Measurements from ENCODE around the gene CDK1. TPM values are rescaled to one million over a fixed set of nuclear protein-coding genes. Genes with fewer than 3 reads are reported as not detected.

CDK1 gene
- total RNA-seq, 1 experiment from 2014 or later, result 78.9 TPM

DNA sequence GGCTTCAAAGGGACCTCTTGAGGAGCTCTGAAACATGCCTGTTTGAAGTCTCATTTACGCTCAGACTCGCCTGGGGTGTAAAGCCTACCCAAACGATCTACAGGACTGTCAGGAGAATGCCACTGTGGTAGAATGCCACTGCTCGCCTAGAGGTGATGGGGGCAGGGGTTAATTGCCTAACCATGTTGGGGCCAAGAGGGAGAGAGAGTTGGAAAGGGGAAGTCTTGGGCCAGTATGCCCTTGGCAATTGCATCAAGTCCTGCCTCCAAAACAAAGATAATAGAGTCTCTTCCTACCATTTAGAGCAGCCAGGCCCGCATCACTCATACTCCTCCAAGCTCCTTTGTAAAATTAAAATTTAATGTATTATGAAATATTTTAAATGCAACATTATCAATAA, 25.2 kb downstream of the CDK1 start:
- no peak overlapping the region for H3K23ac ChIP-seq (ENCODE audit: insufficient read length, low read depth, low read length)
- no peak overlapping the region for H4K91ac ChIP-seq (ENCODE audit: insufficient read length, low read depth, low read length)
- Mint-ChIP-seq H3K4me1 (peaks cover 2 to 15% of the 10 kb centered on the region in 2 experiments), H3K9me3 (no peaks in the 10 kb centered on the region), H3K27me3 (ENCODE audit: low read depth) (no peaks in the 10 kb centered on the region), H3K36me3 (ENCODE audit: insufficient read depth in 1 of 3, low read depth in 3 of 3) (peaks cover 0 to 4% (median 4%) of the 10 kb centered on the region in 3 experiments; a peak in 2 of 7 replicates), H3K27ac (no peak overlapping the region), H3K4me3 (no peak overlapping the region)
- no peak overlapping the region for H4K8ac ChIP-seq (replicated peaks; ENCODE audit: insufficient read length, low read depth, low read length)
- no peaks in the 10 kb centered on the region for H4K20me1 ChIP-seq (ENCODE audit: control insufficient read depth, insufficient read depth, insufficient read length)
- no peak overlapping the region for H3T11ph ChIP-seq (ENCODE audit: low read length)
- H3K4me2 ChIP-seq (ENCODE audit: insufficient read depth, insufficient read length, low read length), result no peak overlapping the region
- no peak overlapping the region for H2BK120ac ChIP-seq (ENCODE audit: low read depth, low read length, poor library complexity, severe bottlenecking)
- no peak overlapping the region for H2BK5ac ChIP-seq (ENCODE audit: insufficient read length, low read length)
- no peaks in the 10 kb centered on the region for H3K23me2 ChIP-seq (ENCODE audit: insufficient read length, low read depth, low read length, poor library complexity, severe bottlenecking)
- H2AFZ ChIP-seq (ENCODE audit: low read length), result no peak overlapping the region
- no peak overlapping the region for H3K56ac ChIP-seq (ENCODE audit: insufficient read length, low read depth, low read length)
- no peak overlapping the region for H2BK15ac ChIP-seq (ENCODE audit: low read depth, low read length)
- no peak overlapping the region for H3K18ac ChIP-seq (ENCODE audit: insufficient read length, low read depth, low read length)
- no peak overlapping the region for H2BK12ac ChIP-seq (ENCODE audit: insufficient read length, low read depth, low read length)
- no CpG with 5 or more reads among the region's 5 CpGs for WGBS (ENCODE audit: extremely low coverage, insufficient read length, low lambda C conversion rate)
- TF ChIP-seq, protein P1, sequence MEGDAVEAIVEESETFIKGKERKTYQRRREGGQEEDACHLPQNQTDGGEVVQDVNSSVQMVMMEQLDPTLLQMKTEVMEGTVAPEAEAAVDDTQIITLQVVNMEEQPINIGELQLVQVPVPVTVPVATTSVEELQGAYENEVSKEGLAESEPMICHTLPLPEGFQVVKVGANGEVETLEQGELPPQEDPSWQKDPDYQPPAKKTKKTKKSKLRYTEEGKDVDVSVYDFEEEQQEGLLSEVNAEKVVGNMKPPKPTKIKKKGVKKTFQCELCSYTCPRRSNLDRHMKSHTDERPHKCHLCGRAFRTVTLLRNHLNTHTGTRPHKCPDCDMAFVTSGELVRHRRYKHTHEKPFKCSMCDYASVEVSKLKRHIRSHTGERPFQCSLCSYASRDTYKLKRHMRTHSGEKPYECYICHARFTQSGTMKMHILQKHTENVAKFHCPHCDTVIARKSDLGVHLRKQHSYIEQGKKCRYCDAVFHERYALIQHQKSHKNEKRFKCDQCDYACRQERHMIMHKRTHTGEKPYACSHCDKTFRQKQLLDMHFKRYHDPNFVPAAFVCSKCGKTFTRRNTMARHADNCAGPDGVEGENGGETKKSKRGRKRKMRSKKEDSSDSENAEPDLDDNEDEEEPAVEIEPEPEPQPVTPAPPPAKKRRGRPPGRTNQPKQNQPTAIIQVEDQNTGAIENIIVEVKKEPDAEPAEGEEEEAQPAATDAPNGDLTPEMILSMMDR (conservative IDR thresholded peaks at IDR 0.05), result no peak
- H3K9me3 ChIP-seq (ENCODE audit: control insufficient read depth, low read depth, low read length), result no peaks in the 10 kb centered on the region
- no peak overlapping the region for H3K9ac ChIP-seq (ENCODE audit: extremely low read depth, insufficient read length, low read length)
- no peak overlapping the region for H3K4ac ChIP-seq (ENCODE audit: low read depth, low read length)
- H2BK20ac ChIP-seq (ENCODE audit: low read depth, low read length, poor library complexity, severe bottlenecking), result no peak overlapping the region
- no peaks in the 10 kb centered on the region for H3K27me3 ChIP-seq (ENCODE audit: insufficient read depth, low read length)
- no peak overlapping the region for H3K27ac ChIP-seq (ENCODE audit: insufficient read length, low read depth, low read length)
- H3K4me1 ChIP-seq (ENCODE audit: insufficient read depth, low read length), result no peaks in the 10 kb centered on the region
- H3K79me1 ChIP-seq (ENCODE audit: insufficient read depth, low read depth, low read length, poor library complexity, severe bottlenecking), result no peaks in the 10 kb centered on the region
- H3K79me2 ChIP-seq (ENCODE audit: insufficient read depth, low read length), result no peaks in the 10 kb centered on the region
- H2AK5ac ChIP-seq (ENCODE audit: insufficient read length, low read length), result no peak overlapping the region
- no peak overlapping the region for H3K14ac ChIP-seq (ENCODE audit: insufficient read depth, low read length)
- DNase-seq, result no peak
- H4K5ac ChIP-seq (ENCODE audit: insufficient read length, low read depth, low read length), result no peak overlapping the region
